Transverse colon (tissue), 4 donors: ENCODE measurements around the gene RPTOR. TPM values are rescaled to one million over a fixed set of nuclear protein-coding genes. Genes with fewer than 3 reads are reported as not detected.

ENCODE experiments used
- DNase-seq: peaks from one replicate; pipeline ENCODE4 v3.0.0-alpha.2; 2019
- H3K27ac ChIP-seq, 4 donors: fragments of 200-600 bp; sonication (generic); 2 replicates each; pipeline ENCODE4 v1.5.1; 2016 to 2018; ENCODE audit warnings: inconsistent platforms in 4 of 4
- H3K27me3 ChIP-seq: fragments of 200-600 bp; sonication (generic); 2 replicates; pipeline ENCODE4 v1.5.1; 2017; ENCODE audit warnings: inconsistent platforms
- H3K36me3 ChIP-seq, 4 donors: fragments of 200-600 bp; sonication (generic); 2 replicates each; pipeline ENCODE4 v1.5.1; 2017 to 2019; ENCODE audit warnings: inconsistent platforms in 4 of 4
- H3K4me1 ChIP-seq, 4 donors: fragments of 200-600 bp; sonication (generic); 2 replicates each; pipeline ENCODE4 v1.5.1; 2017 to 2020; ENCODE audit warnings: inconsistent platforms in 4 of 4
- H3K4me3 ChIP-seq, 4 donors: fragments of 200-600 bp; sonication (generic); 1 replicate in 1 of 4; 2 replicates in 3 of 4; pipeline versions ENCODE4 v1.5.1 to v1.6.1; 2017 to 2019; ENCODE audit warnings: inconsistent platforms in 4 of 4
- H3K9me3 ChIP-seq, 2 donors: fragments of 200-600 bp; sonication (generic); 2 replicates each; pipeline ENCODE4 v1.5.1; 2017 to 2019; ENCODE audit warnings: inconsistent platforms in 2 of 2
- EP300 ChIP-seq: sonication (generic); formaldehyde crosslinking; IDR thresholded peaks from one replicate; pipeline ENCODE4 v1.6.1; 2017; ENCODE audit warnings: antibody characterized with exemption, low read depth
- POLR2A ChIP-seq: fragments of 450-650 bp; IDR thresholded peaks from one replicate; pipeline ENCODE4 v1.6.1; 2016; ENCODE audit warnings: antibody characterized with exemption, mild to moderate bottlenecking, moderate library complexity
- POLR2AphosphoS5 ChIP-seq, 3 donors: sonication (generic); formaldehyde crosslinking; IDR thresholded peaks; one replicate each; pipeline ENCODE4 v1.6.1; 2016; ENCODE audit warnings: antibody characterized with exemption in 3 of 3
- WGBS, 2 donors: methylation state at CpG; one replicate each; pipeline ENCODE4 v1.1.5; 2018; ENCODE audit warnings: low coverage in 1 of 2; 5-methylcytosine and 5-hydroxymethylcytosine counted together
- in situ Hi-C, 4 donors: fragments of 200-750 bp; cut with MboI; loops; one replicate each; pipeline versions ENCODE4 v1.15.0 to v1.15.1; 2017; ENCODE audit warnings: low sequenced_read_pairs in 3 of 4, low pct_ligation_motif_present in 1 of 4, low pct_unique_long_range_greater_than_20kb in 1 of 4
- intact Hi-C: fragments of 100-400 bp; cut with DNase I; formaldehyde crosslinking; loops from one replicate; pipeline ENCODE4 v1.15.1; 2023; ENCODE audit warnings: low total_unique reads
- total RNA-seq, 4 donors: library from RNA; depleted of rRNA; stranded (reverse); fragments of >200 nt; gene quantifications; one replicate each; pipeline ENCODE4 v1.1.0, GENCODE V29; 2016
- TF ChIP-seq, protein P1 (sequence below), 5 experiments: fragments of 200-600 bp in 3 of 5; fragments of 450-650 bp in 2 of 5; sonication (generic) in 3 of 5; IDR thresholded peaks; 1 replicate in 2 of 5; 2 replicates in 3 of 5; pipeline ENCODE4 v1.5.1; 2016 to 2017; ENCODE audit warnings: antibody characterized with exemption in 5 of 5, inconsistent platforms in 3 of 5, mild to moderate bottlenecking in 2 of 5, moderate library complexity in 1 of 5

Gene RPTOR
- total RNA-seq, 4 donors from 2014 or later: 28.9 to 79.3 (median 48.0) TPM

DNA sequence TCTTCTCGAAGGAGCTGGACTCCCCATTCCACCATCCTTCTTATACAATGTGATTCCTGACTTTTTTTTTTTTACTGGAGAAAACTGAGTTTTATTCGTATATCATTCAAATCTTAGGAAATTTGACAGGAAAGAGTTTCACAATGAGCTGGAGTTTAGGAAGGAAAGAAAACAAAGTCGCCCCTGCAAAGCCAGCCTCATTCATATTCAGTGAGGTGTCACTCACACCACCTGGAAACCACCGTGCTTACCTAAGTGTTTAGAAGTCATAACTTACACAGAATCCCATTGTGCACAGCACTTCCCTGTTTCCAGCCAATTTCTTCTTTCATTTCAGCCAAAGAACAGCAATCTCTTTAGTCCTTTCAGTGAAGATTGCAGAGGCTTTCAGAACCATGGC lies 356.7 kb downstream of the RPTOR start:
- intact Hi-C loops (no loop called here), in situ Hi-C loops (no loop called here)
- no peak for DNase-seq
- Histone ChIP-seq H3K27me3 (no peaks in the 10 kb centered on the region), H3K4me3 (no peak overlapping the region), H3K4me1 (peaks cover 0 to 12% (median 0%) of the 10 kb centered on the region in 4 donors), H3K27ac (peak overlapping the region in 2 of 4 donors; percentile 44 to 48), H3K9me3 (no peaks in the 10 kb centered on the region), H3K36me3 (no peaks in the 10 kb centered on the region)
- 45 to 61% methylated on average over 4 of the region's 4 CpGs for WGBS, 2 donors
- TF ChIP-seq POLR2AphosphoS5 (IDR thresholded peaks at IDR 0.05): no peak
- TF ChIP-seq, protein P1, sequence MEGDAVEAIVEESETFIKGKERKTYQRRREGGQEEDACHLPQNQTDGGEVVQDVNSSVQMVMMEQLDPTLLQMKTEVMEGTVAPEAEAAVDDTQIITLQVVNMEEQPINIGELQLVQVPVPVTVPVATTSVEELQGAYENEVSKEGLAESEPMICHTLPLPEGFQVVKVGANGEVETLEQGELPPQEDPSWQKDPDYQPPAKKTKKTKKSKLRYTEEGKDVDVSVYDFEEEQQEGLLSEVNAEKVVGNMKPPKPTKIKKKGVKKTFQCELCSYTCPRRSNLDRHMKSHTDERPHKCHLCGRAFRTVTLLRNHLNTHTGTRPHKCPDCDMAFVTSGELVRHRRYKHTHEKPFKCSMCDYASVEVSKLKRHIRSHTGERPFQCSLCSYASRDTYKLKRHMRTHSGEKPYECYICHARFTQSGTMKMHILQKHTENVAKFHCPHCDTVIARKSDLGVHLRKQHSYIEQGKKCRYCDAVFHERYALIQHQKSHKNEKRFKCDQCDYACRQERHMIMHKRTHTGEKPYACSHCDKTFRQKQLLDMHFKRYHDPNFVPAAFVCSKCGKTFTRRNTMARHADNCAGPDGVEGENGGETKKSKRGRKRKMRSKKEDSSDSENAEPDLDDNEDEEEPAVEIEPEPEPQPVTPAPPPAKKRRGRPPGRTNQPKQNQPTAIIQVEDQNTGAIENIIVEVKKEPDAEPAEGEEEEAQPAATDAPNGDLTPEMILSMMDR (IDR thresholded peaks at IDR 0.05): no peak
- no peak for TF ChIP-seq EP300
- TF ChIP-seq POLR2A: no peak

DNA sequence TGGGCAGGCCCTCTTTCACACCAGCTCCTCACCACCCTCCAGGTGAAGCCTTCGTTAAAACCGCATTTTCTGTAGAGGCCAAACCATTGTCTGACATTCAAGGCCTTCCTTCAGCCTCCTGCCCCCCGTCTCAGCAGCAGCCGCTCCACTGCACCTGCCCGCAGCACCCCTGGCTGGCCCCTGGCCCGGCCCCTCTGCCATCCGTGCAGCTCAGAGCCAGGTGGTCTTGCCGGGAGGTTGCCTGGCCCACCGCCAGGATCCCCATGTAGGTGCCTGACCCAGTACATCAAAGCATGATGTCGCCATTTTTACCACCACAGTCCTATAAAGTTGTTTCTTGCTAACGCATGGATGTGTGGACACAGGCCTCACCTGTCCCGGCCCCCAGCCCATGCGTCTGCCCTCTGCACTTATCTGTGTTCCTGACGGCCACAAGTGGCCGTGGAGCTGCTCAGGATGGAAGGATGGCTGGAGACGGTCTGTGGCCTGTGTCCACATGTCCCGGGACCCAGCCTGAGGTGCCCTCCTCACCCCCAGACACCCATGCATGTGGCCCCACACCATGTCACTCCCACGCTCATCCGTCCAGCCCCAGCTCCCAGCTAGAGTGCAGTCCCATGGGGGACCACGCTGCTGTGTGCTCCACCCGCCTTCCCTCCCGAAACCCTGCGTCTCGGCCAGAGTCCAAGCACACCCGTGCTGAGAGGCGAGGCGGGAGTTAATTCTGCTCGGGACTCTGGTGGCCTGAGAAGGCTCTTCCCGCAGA lies 357.7 kb downstream of the RPTOR start:
- TF ChIP-seq POLR2AphosphoS5 (IDR thresholded peaks at IDR 0.05) (no peak), POLR2A (no peak)
- Histone ChIP-seq H3K9me3 (no peaks in the 10 kb centered on the region), H3K36me3 (no peaks in the 10 kb centered on the region), H3K27ac (no peak overlapping the region), H3K27me3 (no peaks in the 10 kb centered on the region), H3K4me1 (peaks cover 0 to 12% (median 0%) of the 10 kb centered on the region in 4 donors), H3K4me3 (no peak overlapping the region)
- DNase-seq: no peak
- intact Hi-C loops: no loop called here
- 95% methylated on average over 28 of the region's 29 CpGs; no CpG with 5 or more reads in 1 of the 2 donors for WGBS, 2 donors
- in situ Hi-C loops: no loop called here

DNA sequence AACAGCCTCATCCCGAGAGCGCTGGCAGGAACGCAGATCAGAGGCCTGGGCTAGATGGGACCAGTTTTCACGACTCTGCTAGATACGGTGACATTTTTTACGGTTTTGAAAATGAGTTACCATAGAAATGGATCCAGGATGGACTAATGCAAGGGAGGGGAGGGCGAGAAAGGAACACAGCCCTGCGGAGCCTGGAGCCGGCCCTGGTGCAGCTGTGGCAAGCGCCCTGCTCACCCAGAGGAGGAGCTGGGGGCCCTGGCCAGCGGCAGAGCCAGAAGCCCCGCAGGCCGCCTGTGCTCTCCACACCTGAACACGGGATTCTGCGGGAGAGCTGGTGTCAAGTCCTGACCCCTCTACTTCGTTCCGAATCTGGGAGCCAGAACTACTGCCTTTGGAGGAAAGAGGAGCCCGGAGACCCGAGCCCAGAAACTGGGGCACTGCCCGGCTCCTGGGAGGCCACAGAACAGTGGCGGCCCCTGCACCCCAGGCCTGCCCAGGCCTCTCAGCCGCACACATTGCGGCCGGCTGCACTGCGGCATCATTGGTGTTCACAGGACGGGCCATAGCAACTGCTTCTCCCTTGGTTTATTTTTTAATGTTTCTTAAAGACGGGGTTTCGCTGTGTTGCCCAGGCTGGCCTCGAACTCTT lies 358.4 kb downstream of the RPTOR start:
- Histone ChIP-seq H3K9me3 (no peaks in the 10 kb centered on the region), H3K27ac (no peak overlapping the region), H3K27me3 (no peaks in the 10 kb centered on the region), H3K4me3 (no peak overlapping the region), H3K4me1 (peaks cover 0 to 12% (median 0%) of the 10 kb centered on the region in 4 donors), H3K36me3 (no peaks in the 10 kb centered on the region)
- intact Hi-C loops (no loop called here), in situ Hi-C loops (no loop called here)
- WGBS, 2 donors: 96 to 100% methylated on average over 9 to 29 of the region's 29 CpGs
- TF ChIP-seq EP300 (no peak), POLR2A (no peak), POLR2AphosphoS5 (IDR thresholded peaks at IDR 0.05) (no peak)
- TF ChIP-seq, protein P1 (IDR thresholded peaks at IDR 0.05): no peak
- DNase-seq: no peak

DNA sequence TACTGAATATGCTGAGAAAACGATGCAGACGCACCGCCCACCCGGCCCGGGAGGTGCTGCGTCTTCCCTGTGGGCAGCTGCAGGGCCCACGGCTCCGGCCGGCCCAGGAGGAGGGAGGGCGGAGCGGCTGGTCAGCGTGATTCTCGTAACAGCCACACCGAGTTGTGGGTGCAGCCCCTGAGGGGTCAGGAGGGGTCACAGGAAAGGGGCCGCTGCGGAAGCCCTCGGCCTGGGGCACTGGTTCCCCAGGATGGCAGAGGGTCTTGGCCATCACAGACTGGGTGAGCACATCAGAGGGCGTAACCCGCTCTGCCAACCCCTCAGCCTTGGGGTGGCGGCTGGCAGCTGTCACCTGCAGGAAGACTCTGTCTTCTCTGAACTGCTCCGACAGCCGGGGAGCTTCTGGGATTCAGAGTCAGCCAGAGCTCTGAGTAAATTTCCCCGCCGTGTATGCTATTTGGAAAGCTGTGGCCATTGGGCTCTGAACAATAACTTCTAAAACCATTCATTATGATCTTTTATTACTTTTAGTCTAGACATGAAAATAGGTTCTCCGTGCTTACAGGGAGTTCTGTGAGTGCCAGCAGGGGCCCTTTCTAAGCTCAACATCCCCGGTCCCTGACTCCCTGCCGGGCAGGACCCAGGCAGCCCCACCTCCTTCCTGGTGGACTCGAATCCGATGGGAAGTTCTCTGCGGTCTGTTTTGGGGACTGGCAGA lies 359.6 kb downstream of the RPTOR start:
- H3K27ac ChIP-seq: no peak overlapping the region
- WGBS, 2 donors: 92% methylated on average over 30 of the region's 30 CpGs; no CpG with 5 or more reads in 1 of the 2 donors
- no peak for DNase-seq
- H3K9me3 ChIP-seq: no peaks in the 10 kb centered on the region
- TF ChIP-seq POLR2A: no peak
- no peak for TF ChIP-seq POLR2AphosphoS5 (IDR thresholded peaks at IDR 0.05)
- no peak for TF ChIP-seq EP300
- TF ChIP-seq, protein P1 (IDR thresholded peaks at IDR 0.05): no peak
- H3K4me3 ChIP-seq: no peak overlapping the region
- H3K27me3 ChIP-seq: no peaks in the 10 kb centered on the region
- peaks cover 0 to 12% (median 0%) of the 10 kb centered on the region in 4 donors for H3K4me1 ChIP-seq
- in situ Hi-C loops: no loop called here
- peaks cover 0 to 5% (median 0%) of the 10 kb centered on the region in 4 donors for H3K36me3 ChIP-seq
- intact Hi-C loops: no loop called here
